Epithelial cell of esophagus (primary cell): ENCODE results near the gene OSBPL2.

Experiments used
- DNase-seq: peaks from one replicate; pipeline ENCODE4 v3.0.0; 2010; ENCODE audit warnings: low read depth
- H3K4me3 ChIP-seq: 2 replicates; pipeline ENCODE4 v1.5.1; 2011; ENCODE audit warnings: mild to moderate bottlenecking, low read length, control low read depth
- TF ChIP-seq, protein P1 (sequence below): IDR thresholded peaks from 2 replicates; pipeline ENCODE4 v1.5.1; 2011; ENCODE audit warnings: low read depth, mild to moderate bottlenecking, low read length, control low read depth, inconsistent platforms; ENCODE audit not compliant: insufficient read depth; ENCODE audit errors: missing control alignments

OSBPL2 gene

DNA sequence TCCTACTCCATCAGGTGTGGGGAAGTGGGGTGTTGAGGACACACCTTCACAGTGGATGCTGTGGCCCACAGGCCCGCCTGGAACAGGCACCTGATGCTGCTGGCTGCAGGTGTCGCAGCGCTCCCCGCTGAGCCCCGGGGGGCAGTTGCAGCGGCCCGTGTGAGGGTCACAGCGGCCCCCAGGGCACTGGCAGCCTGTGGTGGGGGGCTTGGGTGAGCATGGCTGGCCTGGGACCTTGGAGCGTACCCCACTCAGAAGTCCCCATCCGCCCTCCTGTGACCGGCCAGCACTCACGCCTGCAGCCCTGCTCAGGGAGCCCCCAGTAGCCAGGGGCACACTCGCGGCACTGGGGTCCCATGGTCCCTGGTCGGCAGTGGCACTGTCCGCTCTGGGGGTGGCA lies 83.7 kb downstream of the OSBPL2 start:
- no peak for DNase-seq
- no peak overlapping the region for H3K4me3 ChIP-seq
- TF ChIP-seq, protein P1, sequence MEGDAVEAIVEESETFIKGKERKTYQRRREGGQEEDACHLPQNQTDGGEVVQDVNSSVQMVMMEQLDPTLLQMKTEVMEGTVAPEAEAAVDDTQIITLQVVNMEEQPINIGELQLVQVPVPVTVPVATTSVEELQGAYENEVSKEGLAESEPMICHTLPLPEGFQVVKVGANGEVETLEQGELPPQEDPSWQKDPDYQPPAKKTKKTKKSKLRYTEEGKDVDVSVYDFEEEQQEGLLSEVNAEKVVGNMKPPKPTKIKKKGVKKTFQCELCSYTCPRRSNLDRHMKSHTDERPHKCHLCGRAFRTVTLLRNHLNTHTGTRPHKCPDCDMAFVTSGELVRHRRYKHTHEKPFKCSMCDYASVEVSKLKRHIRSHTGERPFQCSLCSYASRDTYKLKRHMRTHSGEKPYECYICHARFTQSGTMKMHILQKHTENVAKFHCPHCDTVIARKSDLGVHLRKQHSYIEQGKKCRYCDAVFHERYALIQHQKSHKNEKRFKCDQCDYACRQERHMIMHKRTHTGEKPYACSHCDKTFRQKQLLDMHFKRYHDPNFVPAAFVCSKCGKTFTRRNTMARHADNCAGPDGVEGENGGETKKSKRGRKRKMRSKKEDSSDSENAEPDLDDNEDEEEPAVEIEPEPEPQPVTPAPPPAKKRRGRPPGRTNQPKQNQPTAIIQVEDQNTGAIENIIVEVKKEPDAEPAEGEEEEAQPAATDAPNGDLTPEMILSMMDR = no peak

DNA sequence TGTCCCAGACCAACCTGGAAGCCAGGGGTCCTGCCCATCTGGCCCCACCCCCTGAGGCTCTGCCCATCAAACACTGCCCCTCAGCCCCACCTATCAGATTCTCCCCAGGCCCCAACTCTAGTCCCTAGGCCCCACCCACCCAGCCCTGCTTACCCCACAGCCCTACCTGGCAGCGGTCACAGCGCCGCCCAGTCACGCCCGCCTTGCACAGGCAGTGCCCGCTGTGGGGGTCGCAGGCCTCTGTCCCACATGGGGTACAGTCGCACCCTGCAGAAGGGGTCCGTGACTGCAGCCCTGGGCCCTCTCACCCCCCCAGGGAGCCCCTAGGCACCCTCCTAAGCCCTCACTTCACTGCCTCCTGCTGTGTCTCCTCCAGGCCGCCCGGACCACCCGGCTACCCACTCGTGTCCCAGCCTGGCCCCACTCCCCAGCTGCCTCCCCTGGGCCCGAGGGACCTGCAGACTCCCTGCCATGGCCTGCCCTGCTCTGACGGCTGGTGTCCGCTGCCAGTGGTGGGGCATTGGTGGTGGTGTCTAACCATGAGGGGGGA lies 84.2 kb downstream of the OSBPL2 start:
- no peak overlapping the region for H3K4me3 ChIP-seq
- TF ChIP-seq, protein P1 = no peak
- no peak for DNase-seq

DNA sequence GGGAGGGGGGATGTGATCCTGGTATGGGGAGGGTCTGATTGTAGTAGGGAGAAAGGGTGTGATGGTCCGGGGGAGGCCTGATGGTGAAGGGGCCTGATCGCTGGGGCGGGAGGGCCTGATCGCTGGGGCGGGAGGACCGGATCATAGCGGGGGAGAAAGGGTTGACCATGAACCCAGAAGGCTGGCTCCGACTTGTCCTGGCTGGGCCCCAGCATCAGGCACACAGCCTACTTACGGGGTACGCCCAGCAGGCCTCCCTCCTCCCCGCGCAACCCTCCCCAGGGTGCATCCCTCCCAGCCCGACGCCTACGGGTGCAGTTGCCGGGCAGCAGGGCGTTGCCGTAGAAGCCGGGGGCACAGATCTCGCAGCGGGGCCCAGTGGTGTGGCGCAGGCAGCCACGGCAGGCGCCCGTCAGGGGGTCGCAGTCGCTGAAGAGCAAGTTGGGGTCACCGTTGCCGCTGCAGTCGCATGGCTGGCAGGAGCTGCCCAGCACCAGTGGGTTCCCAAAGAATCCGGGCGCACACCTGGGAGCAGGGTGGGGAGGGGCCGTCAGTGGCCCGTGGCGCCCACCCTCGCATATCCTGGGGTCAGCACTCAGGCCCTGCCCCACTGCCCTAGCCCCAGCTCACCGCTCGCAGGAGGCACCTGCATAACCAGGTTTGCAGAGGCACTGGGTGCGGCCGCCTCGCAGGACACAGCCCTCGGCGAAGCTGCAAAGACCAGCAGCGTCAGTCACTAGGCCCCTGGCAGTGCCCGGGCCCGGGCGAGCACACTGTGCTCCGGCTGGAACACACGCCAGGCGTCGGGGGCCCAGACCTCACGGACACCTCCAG lies 85.0 kb downstream of the OSBPL2 start:
- no peak overlapping the region for H3K4me3 ChIP-seq
- TF ChIP-seq, protein P1 = no peak
- no peak for DNase-seq

DNA sequence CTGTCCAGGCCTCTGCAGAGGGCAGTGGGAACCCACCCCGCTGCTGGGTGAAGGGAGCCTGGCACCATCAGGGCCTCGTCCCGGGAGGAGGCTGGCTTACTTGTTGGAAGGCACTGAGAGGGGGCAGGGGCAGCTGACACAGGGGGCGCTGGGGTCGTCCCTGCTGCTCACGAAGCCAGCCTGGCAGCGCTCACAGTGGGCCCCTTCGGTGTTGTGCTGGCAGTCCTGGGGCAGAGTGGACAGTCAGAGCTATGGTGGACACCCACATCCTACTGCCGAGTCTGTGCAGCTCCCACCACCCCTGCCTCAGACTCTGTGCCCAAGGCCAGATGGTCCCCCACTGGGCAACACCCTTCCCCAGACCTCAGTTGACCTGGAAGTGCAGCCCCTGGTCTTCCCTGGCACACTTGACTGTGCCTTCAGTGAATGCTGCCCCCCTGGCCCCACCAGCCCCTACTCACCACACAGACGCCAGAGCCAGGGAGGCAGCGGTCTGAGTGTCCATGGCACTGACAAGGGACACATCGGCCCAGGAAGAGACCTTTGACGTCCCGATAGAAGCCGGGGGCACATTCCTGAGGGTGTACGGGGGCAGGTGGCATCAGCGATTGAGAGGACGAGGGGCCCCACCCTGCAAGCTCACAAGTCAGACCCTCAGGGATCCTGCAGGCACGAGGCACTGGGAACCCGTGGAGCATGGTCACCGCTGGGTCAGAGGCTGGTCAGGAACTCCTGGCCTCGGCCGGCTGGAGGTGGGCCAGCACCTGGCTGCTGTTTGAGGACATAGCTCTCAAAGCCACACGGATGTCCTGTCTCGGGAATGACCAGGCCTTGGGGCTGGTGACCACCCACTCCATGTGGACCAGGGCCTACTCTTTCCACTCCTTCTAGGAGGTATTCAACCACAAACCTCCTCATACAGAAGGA lies 85.9 kb downstream of the OSBPL2 start:
- TF ChIP-seq, protein P1 = no peak
- no peak overlapping the region for H3K4me3 ChIP-seq
- no peak for DNase-seq

DNA sequence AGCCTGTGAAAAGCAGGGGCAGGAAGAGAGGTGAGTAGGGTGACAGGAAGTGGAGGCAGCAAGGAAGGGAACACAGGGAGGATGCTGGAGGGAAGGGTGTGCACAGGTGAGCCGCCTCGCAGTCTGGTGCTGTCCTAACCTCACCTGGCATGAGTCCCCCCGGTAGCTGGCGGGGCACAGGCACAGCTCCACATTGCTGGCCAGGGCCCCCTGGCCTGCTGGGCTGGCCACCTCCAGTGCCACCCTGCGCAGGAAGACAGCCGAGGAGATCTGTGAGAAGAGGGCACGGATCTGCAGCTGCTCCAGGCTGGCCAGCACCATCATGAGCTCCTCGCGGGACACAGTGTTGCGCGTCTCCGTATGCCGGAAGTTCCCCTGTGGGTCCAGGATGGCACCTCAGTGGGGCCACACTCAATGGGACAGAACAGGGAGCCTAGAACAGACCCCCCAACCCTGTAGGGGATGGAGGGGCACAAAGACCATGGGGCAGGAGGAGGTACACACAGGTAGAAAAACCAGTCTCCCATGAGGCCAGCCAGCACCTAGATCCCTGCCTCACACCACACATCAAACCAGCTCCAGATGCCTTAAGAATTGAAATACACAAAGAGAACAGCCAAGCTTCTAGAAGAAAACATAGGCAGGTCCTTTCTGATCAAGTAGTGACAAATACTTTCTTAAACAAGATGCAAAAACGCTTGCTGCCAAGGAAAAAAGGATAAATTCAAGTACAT lies 87.0 kb downstream of the OSBPL2 start:
- TF ChIP-seq, protein P1 = no peak
- no peak overlapping the region for H3K4me3 ChIP-seq
- DNase-seq = no peak

DNA sequence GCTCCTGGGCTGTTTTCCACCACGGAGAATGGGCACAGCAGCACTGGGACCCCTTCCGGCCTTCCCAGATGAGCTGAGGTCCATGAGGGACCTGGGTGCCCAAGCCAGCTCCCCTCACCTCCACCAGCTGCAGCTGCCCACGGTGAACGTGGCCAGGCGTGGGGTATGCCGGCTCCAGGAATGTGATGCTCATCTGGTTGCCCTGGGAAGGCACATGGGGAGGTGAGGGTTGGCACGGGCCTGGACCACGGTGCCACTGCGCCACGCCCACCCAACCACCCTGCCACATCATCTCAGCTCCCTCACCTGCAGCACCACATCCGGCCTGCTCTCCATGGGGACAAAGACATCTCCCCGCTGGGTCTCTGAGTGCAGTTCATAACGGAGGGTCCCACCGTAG lies 88.2 kb downstream of the OSBPL2 start:
- no peak for DNase-seq
- TF ChIP-seq, protein P1 = no peak
- no peak overlapping the region for H3K4me3 ChIP-seq
